ENCODE data around the gene LRMDA. TPM values are rescaled to one million over a fixed set of nuclear protein-coding genes. Genes with fewer than 3 reads are reported as not detected.

LRMDA gene
- total and polyA plus RNA-seq, 2 donors (not counting 3 experiments of a cell fraction or from before 2014, with no cell fraction given) = 9.7 to 18.0 TPM

DNA sequence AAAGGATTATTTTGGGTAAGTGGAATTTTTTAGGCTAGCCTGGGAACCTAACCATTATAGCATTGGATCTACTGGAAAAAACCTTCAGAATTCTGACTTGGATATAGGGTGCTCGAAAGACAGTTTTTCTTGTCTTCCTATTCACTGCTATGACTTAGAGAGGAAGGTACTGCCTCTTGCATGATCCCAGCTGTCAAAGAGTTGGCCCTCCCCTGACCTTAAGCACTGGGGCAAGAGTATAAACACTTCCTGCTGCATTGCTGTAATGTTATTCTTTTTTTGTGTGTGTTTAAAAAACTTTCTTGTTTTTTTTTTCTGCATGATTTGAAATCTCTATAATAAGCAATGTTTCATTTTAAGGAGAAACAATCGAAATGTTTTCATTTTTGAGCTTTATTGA, 113.0 kb downstream of the LRMDA start:
- FAIRE-seq = no peak
- dilution Hi-C loops (cut with MboI; ENCODE audit: extremely low pct_ligation_motif_present, low sequenced_read_pairs) (no loop called here), intact Hi-C loops (cut with micrococcal nuclease) (no loop called here)
- no peak for TF ChIP-seq POLR2AphosphoS5 (IDR thresholded peaks at IDR 0.05; ENCODE audit: insufficient read depth, low read depth, low read length)
- TF ChIP-seq JUN (IDR thresholded peaks at IDR 0.05; ENCODE audit: borderline replicate concordance, insufficient read depth, insufficient read length, low read depth) = no peak
- no peak for TF ChIP-seq POLR2A (IDR thresholded peaks at IDR 0.05; ENCODE audit: low read depth, low read length)
- TF ChIP-seq EZH2 (IDR thresholded peaks at IDR 0.05; ENCODE audit: borderline replicate concordance, low read depth, low read length, severe bottlenecking) = no peak
- no peak for TF ChIP-seq FOS (IDR thresholded peaks at IDR 0.05; ENCODE audit: borderline replicate concordance, insufficient read depth, low read length)
- no peak for TF ChIP-seq GATA2 (IDR thresholded peaks at IDR 0.05; ENCODE audit: insufficient read depth, insufficient read length, low read depth, low read length)
- TF ChIP-seq, protein P1, sequence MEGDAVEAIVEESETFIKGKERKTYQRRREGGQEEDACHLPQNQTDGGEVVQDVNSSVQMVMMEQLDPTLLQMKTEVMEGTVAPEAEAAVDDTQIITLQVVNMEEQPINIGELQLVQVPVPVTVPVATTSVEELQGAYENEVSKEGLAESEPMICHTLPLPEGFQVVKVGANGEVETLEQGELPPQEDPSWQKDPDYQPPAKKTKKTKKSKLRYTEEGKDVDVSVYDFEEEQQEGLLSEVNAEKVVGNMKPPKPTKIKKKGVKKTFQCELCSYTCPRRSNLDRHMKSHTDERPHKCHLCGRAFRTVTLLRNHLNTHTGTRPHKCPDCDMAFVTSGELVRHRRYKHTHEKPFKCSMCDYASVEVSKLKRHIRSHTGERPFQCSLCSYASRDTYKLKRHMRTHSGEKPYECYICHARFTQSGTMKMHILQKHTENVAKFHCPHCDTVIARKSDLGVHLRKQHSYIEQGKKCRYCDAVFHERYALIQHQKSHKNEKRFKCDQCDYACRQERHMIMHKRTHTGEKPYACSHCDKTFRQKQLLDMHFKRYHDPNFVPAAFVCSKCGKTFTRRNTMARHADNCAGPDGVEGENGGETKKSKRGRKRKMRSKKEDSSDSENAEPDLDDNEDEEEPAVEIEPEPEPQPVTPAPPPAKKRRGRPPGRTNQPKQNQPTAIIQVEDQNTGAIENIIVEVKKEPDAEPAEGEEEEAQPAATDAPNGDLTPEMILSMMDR (IDR thresholded peaks at IDR 0.05; ENCODE audit: extremely low read depth in 1 of 2, insufficient read depth in 1 of 2, low read depth in 1 of 2, low read length in 2 of 2) = no peak
- TF ChIP-seq, protein P2, sequence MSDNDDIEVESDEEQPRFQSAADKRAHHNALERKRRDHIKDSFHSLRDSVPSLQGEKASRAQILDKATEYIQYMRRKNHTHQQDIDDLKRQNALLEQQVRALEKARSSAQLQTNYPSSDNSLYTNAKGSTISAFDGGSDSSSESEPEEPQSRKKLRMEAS (IDR thresholded peaks at IDR 0.05; ENCODE audit: insufficient read depth, insufficient read length) = no peak
- TF ChIP-seq MYC (IDR thresholded peaks at IDR 0.05; ENCODE audit: low read depth, low read length) = no peak
- CTCF ChIA-PET = no interaction called here
- H3K27ac ChIP-seq (ENCODE audit: insufficient read depth, low read depth, low read length) = no peak overlapping the region
- no peaks in the 10 kb centered on the region for H3K9me1 ChIP-seq (replicated peaks; ENCODE audit: control insufficient read depth, extremely low read depth, insufficient read depth, low read length)
- no peaks in the 10 kb centered on the region for H3K9me3 ChIP-seq (replicated peaks; ENCODE audit: control insufficient read depth, insufficient read depth, low read length)
- no peaks in the 10 kb centered on the region for H3K27me3 ChIP-seq (ENCODE audit: control insufficient read depth in 2 of 2, insufficient read depth in 2 of 2, low read length in 2 of 2)
- H3K79me2 ChIP-seq (ENCODE audit: control insufficient read depth, insufficient read depth, low read length) = no peaks in the 10 kb centered on the region
- DNase-seq (ENCODE audit: low read depth, low spot score) = no peak
- H4K20me1 ChIP-seq (replicated peaks; ENCODE audit: control insufficient read depth, extremely low read depth, insufficient read depth, low read length) = no peaks in the 10 kb centered on the region
- no peaks in the 10 kb centered on the region for H3K36me3 ChIP-seq (ENCODE audit: control insufficient read depth in 2 of 2, extremely low read depth in 1 of 2, insufficient read depth in 2 of 2, low read length in 2 of 2)
- H3K4me3 ChIP-seq (replicated peaks in 1 of 3; ENCODE audit: insufficient read depth in 1 of 3, low read depth in 1 of 3, low read length in 3 of 3) = no peak overlapping the region
- H3K4me1 ChIP-seq (ENCODE audit: control insufficient read depth, extremely low read depth, insufficient read depth, low read length) = peaks cover 2% of the 10 kb centered on the region
- H3K4me2 ChIP-seq (ENCODE audit: insufficient read depth, low read length) = no peak overlapping the region
- BruUV-seq (replicated peaks) = no TSS peak
- POLR2A ChIA-PET = no interaction called here
- H2AFZ ChIP-seq (ENCODE audit: low read depth, low read length) = no peak overlapping the region
- H3K9ac ChIP-seq (replicated peaks; ENCODE audit: extremely low read depth, insufficient read depth, low read length) = no peak overlapping the region
